GM18858 (cell line): ENCODE results near the gene MRPL45.

Experiments
- ATAC-seq: cut with Tn5 transposase; IDR thresholded peaks from one replicate; pipeline ENCODE4 v1.9.1; 2021; ENCODE audit not compliant: unreplicated experiment

The MRPL45 gene

DNA sequence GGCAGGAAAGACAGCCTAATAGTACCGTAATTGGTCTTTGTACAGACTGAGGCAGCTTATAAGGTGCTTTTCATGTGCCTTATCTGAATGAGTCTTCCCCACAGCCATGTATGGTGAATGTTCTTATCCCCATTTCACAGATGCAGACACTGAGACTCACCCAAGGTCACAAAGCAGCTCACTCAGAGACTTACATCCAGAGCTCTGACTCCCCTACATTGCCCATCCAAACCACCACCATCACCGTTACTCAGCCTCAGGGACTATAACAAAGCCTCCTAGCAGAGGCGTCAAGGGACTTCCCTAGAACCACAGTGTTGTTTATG, 47.4 kb downstream of the MRPL45 start:
- no peak for ATAC-seq

DNA sequence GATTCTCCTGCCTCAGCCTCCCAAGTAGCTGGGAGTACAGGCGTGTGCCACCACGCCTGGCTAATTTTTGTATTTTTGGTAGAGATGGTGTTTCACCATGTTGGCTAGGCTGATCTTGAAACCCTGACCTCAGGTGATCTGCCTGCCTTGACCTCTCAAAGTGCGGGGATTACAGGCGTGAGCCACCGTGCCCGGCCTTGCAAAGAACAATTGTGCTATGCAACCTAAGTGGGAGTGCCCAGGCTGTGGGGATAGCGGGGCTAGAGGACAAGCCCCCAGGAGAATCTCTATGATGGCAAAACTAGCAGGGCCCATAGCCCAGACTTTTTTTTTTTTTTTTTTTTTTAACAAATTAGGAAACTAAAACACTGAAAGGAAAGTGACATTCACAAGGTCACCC, 48.8 kb downstream of the MRPL45 start:
- ATAC-seq = no peak

DNA sequence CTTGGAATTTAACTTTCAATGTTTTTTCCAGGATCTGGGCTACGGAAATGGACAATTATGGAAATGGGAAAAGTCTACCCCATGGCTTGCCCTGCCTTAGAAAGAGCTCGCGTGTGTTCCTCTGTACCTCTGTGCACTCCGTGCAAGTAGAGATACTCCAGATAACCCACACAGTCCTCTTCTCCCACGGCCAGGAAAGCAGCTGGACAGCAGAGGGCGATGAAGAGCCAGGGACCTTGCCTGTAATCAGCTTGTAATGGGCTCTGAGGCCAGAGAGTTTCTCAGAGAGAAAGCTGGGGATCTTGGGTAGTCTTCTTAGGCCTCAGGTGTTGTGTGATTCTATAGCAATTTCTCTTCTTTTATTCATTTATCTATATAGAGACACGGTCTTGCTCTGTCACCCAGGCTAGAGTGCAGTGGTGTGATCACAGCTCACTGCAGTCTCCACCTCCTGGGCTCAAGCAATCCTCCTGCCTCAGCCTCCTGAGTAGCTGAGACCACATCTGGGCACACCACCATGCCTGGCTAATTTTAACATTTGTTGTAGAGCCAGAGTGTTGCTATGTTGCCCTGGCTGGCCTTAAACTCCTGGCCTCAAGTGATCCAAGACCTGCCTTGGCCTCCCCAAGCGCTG, 52.2 kb downstream of the MRPL45 start:
- no peak for ATAC-seq

DNA sequence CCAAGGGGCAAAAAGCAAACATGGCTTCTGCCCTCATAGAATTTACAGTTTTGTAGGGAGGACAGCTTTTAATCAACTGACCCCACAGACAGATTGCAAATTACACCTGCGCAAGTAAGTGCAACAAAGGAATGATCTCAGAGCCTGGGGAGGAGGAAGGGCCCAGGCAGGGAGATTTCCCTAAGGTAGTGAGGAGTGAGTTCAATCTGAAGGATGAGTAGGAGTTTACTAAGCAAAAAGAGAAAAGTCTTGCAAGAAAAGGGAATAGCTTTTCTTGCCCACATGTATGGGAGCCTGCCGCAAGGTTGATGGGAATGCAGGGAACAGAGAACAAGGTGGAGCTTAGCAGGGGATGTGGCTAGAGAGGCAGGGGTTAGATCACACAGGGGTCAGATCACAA, 53.1 kb downstream of the MRPL45 start:
- ATAC-seq = no peak

DNA sequence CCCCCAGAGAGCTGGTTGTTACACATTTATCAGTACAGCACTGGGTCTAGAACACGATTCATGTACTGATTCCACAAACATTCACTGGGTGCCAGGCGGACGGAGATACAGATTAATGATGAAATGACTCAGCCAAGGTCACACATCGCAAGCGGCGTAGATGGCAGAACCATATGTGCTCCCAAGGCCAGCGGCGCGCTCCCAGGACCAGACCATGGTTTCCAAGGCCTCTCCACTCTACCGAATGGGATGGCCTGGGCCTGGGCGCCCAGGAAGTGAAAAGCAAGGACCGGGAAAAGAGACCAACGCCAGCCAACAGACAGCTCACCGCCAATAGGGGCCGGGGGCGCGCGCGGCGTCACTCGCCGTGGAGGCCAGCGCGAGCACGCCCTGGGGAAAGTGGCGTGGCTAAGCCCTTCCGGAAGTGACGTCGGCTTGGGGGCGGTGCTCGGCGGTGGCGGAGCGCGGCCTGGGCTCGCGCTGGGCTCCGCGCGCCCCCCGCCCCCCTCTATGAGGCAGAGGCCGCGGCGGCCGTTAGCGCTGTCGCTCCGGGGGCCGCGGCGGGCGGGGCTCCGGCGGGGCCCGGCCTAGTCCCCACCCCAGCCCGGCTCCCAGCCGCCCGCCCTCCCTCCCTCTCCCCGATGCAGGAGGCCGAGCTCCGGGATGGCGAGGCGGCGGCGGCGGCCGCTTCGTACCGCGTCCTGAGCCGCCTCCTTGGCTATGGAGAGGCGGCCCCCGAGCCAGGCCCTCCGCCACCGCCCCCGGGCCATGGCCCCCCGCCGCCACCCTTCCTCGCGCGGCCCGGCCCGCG, 54.6 kb downstream of the MRPL45 start, which contains the start of gene SOCS7:
SOCS7 (plus strand) TSS at position 433 of the 811 bp plus-strand sequence; CDS start at position 642, 209 bp downstream.
- peak; percentile 57 for ATAC-seq

DNA sequence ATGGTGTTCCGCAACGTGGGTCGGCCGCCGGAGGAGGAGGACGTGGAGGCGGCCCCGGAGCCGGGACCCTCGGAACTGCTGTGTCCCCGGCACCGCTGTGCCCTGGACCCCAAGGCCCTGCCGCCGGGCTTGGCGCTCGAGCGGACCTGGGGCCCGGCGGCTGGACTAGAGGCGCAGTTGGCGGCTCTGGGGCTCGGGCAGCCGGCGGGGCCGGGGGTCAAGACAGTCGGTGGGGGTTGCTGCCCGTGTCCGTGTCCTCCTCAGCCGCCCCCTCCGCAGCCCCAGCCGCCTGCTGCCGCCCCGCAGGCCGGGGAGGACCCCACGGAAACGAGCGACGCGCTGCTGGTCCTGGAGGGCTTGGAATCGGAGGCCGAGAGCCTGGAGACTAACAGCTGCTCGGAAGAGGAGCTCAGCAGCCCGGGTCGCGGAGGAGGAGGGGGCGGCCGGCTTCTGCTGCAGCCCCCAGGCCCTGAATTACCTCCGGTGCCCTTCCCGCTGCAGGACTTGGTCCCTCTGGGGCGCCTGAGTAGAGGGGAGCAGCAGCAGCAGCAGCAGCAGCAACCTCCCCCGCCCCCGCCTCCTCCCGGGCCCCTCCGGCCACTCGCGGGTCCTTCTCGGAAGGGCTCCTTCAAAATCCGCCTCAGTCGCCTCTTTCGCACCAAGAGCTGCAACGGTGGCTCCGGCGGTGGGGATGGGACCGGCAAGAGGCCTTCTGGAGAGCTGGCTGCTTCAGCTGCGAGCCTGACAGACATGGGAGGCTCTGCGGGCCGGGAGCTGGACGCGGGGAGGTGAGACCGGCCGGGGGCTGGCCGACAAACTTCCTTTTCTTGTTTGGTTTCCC, 55.5 kb downstream of the MRPL45 start:
- peak; percentile 21 for ATAC-seq

DNA sequence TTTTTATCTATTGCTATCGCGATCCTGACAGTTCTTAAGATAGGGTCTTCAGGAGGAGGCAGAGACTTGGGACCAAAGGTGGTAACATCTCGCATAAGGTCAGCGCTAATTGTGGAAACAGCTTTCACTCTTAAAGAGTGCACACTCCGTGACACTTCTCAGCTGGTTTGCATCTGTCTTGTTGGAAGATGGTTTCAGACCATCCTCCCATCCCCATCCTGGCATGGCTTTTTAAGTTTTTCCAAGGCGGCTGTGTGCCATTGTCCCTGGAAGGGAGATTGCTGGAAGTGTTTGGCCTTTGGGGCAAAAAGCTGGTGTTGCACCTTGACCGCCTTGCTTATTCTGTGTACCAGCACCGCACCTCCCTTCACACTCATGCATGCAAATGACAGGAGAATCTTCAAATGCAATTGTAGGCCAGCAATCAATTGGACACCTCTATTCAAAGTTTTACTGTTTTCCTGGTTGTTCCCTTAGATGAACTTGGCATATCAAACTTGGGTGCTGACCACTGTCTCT, 56.2 kb downstream of the MRPL45 start:
- no peak for ATAC-seq

DNA sequence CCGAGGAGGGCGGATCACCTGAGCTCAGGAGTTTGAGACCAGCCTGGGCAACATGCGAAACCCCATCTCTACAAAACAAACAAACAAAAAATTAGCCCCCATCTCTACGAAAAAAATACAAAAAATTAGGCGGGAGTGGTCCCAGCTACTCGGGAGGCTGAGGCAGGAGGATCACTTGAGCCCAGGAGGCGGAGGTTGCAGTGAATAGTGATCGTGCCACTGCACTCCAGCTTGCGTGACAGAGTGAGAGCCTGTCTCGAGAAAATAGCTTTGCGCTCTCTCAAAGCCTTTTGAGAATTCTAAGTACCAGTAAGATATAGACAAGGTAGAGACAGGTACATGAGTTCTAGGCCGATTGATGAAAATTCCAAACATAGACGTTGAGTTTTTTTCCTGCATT, 56.7 kb downstream of the MRPL45 start:
- ATAC-seq = no peak

DNA sequence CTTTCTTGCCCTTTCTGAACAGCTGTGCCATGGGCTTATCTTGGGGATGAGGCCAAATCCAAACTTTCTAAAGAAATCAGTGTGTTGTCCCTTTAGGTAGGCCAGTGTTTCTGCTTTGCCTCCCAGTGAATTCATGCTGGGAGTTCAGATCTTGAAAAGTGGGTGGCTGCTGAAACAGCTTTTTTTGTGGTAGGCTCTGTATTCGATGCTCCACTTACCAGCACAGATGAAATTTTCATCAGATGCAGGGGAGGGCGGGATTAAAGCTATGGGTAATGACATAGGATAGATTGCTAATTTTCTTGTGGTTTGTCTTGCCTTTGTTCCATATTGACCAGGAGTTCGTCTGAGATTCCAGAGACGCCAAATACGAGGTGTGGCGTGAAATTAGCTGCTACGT, 57.5 kb downstream of the MRPL45 start:
- ATAC-seq = no peak

DNA sequence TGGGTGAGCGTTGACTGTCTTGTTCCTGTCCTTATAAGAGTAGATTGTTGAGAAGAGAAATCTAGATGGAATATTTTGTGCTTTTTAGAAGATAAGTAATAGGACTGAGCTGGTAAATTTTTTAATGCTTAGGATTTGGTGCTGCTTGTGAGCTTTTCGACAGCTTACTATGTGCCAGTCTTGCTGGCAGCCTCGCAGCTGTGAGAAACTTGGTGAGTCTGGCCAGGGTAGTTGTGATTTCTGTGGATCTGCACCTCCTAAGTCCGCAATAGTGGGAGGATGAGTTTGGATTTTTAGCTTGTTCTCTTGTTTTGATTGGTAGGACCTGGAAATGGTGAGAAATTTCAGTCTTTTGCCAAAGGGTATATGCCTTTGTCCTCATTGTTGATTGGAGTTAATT, 58.3 kb downstream of the MRPL45 start:
- ATAC-seq = no peak

DNA sequence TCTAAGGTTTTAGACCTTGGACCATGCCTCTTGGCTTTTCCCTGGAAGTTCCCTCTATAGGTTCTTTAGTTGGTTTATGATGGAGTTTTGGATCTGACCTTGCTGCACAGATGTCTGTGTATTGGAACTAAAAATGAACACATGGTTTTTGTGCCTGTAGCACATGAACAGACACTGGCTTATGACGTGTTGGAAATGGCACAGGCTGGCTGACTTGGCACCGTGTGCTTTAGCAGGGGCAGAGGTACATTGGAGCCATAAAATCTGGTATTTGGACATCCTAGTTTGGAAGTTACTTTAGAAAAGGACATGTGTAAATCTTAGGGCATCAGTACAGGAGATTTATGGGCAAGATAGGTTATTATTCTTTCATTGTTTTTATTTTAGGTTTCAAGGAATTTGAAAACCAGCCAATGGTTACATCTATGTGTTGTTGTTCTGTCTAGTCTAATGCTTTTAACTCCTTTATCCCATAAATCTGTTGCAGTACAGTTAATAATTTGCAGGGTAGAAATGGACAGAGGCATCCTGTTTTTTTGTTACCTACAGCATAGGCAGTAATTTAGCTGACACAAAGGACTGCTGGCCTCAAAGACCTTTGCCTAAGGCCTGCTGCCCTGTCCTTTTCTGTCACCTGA, 60.6 kb downstream of the MRPL45 start:
- ATAC-seq = no peak

DNA sequence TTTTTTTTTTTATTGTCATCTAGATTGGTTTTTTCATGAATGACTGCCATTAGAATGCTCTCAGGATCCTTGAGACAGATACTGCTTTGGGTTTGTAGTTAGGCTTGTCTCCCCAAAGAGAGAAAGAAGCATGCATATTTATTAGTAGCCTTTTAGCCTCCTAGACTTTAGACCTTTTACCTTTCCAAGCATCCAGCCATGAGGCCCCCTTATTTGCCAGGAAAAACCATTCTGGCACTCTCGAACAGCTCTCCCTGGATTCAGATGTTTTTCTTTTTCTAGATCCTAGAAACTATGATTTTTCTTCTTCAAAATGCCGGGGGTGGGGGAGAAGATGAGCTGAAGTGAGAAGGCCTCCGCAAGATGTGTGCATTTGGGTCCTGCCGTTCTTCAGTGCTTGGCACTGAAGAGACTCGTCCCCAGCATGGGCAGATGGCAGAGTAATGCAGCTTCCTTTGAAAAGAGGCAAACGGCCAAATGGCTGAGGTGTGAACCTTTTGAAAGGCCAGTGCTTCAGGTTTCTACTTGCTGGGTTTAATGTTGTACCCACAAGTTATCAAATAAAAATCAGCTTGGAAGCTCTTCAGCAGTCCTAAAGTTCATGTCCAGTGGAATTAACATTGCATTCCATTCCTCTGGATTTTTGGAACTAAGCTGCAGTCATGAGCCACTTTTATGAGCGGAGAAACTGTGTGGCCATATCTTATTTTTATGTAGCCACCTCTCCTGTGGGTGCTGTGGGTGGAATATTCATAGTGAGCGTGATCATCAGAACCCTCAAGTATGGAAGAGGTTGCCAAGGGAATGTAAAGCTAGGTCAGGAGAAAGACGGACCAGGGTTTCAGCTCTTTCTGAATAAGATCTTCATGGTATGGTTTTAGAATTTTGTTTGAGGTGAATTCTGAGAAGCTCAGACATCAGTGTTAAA, 61.9 kb downstream of the MRPL45 start:
- ATAC-seq = no peak

DNA sequence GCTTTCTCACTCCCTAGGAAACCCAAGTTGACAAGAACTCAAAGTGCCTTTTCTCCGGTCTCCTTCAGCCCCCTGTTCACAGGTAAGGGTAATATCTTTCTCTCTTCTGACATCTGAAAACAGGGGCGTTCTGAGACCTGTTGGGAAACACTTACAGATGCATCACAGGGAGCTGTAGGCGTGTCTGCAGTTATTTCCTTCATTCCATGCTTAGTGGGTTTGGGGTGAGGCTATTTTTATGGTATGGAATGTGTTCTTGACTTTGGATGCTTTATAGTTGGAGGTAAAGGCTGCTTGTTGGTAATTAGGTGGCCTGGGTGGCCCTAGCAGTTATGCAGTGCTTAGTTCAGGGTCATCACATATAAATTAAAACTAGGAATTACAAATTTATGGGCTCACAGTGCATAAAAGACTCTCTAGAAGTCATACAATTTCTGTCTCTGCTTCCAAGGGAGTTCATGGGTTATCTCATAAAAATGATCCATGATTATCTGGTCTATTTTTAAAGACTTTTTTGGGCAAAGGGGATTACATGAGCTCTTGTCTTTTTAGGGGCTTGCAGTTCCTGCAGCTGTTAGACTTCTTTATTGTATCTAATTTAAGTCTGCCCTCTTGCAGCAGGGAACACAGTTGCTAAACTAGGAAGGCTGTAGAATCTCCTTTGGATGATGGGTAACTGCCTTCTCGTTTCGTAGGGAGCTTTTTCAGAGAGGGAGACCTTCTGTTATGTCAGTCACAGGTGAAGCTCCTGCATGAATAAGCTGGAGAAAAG, 64.9 kb downstream of the MRPL45 start:
- no peak for ATAC-seq

DNA sequence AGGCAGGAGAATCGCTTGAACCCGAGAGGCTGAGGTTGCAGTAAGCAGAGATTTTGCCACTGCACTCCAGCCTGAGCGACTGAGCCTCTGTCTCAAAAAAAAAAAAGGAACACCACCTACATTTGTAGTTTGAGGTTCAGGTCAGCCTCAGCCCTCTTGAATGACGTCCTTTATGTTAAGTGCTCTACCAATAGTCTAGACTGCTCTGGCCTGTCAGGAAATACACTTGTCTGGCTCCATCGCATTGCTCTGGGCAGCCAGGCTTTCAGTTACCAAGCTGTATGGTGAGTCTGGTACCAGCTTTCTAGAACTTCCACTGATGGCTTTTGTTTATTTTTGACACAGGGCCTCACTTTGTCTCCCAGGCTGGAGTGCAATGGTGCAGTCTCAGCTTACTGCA, 66.0 kb downstream of the MRPL45 start:
- no peak for ATAC-seq

DNA sequence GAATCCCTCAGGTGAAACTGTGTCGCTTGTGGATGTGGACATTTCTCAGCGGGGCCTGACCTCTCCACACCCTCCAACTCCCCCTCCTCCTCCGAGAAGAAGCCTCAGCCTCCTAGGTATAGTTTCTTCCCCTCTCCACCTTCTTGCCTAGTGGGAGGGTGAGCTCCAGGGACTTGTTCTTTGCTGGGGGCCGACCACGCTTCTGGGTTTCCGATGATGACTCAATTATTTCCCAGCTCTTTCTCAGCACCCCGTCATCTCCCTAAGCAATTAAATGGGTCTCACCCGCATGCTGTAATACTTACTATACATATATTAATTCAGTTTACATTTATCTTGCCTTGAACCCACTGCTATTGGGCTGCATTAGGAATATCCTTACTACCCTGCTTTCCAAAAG, 67.8 kb downstream of the MRPL45 start:
- ATAC-seq = no peak

DNA sequence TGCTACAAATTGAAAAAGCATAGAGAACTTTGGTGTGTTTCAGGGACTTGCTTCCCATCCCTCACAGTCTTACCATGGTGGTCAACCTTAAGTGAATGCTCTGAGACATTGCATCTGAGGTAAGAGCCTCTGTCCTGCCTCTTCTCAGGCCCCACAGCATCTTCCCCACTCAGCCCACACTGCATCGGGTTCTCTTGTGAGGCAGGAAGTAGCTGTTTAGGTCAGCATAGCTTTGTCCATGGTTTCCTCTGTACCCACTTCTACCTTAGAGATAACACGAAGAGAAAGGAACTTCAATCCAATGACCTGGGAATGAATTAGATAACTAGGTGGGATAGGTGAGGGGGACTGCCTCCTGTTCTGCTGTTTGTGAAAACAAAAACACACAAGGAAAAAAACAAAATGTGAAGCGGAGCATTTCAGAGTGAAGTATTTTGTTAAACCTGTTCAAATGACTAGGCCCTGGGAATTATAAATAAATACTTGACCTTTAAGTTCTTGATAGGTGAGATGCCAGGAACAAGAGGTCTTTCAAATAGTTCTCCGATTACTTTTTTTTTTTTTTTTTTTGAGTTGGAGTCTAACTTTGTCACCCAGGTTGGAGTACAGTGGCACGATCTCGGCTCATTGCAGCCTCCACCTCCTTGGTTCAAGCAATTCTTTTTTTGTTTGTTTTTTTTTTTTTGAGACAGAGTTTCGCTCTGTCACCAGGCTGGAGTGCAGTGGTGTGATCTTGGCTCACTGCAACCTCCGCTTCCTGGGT, 72.3 kb downstream of the MRPL45 start:
- no peak for ATAC-seq
